Measurements from ENCODE around the gene HIP1R. TPM values are rescaled to one million over a fixed set of nuclear protein-coding genes. Genes with fewer than 3 reads are reported as not detected.

Gene HIP1R
- total RNA-seq, 1 experiment from 2014 or later: 44.6 TPM

GRCh38 chr12:122855071-122855829 is 20.0 kb downstream of the HIP1R start:
- Mint-ChIP-seq H3K27ac (ENCODE audit: low read depth, unreplicated experiment) (no peak overlapping the region), H3K4me3 (ENCODE audit: unreplicated experiment) (no peak overlapping the region), H3K36me3 (ENCODE audit: insufficient read depth, unreplicated experiment) (peaks cover 5% of the 10 kb centered on the region), H3K27me3 (ENCODE audit: insufficient read depth, unreplicated experiment) (no peaks in the 10 kb centered on the region), H3K4me1 (ENCODE audit: insufficient read depth, unreplicated experiment) (peaks cover 10% of the 10 kb centered on the region), H3K9me3 (ENCODE audit: unreplicated experiment) (no peaks in the 10 kb centered on the region)
- no peak for TF ChIP-seq CTCF (IDR thresholded peaks at IDR 0.05; ENCODE audit: unreplicated experiment)
- POLR2A ChIA-PET: no interaction called here
- intact Hi-C loops (cut with micrococcal nuclease): no loop called here
- BruUV-seq (replicated peaks): no TSS peak
- DNase-seq (ENCODE audit: unreplicated experiment): no peak
- CTCF ChIA-PET: interaction anchor here (0.6 to 11.1 kb wide), 3 partner anchors 96 to 134 kb away, joined by 3 to 230 read pairs (median 4); partner anchors contain the start of gene ABCB9

GRCh38 chr12:122855928-122856831 is 20.9 kb downstream of the HIP1R start:
- Mint-ChIP-seq H3K36me3 (ENCODE audit: insufficient read depth, unreplicated experiment) (peaks cover 14% of the 10 kb centered on the region), H3K4me1 (ENCODE audit: insufficient read depth, unreplicated experiment) (peaks cover 10% of the 10 kb centered on the region), H3K27me3 (ENCODE audit: insufficient read depth, unreplicated experiment) (no peaks in the 10 kb centered on the region), H3K27ac (ENCODE audit: low read depth, unreplicated experiment) (no peak overlapping the region), H3K9me3 (ENCODE audit: unreplicated experiment) (no peaks in the 10 kb centered on the region), H3K4me3 (ENCODE audit: unreplicated experiment) (no peak overlapping the region)
- ChIA-PET CTCF (interaction anchor here (0.6 to 11.1 kb wide), 6 partner anchors 41 to 228 kb away, joined by 3 to 230 read pairs (median 3); partner anchors contain the start of gene ABCB9), POLR2A (no interaction called here)
- BruUV-seq (replicated peaks): TSS peak; percentile 39
- intact Hi-C loops (cut with micrococcal nuclease): no loop called here
- no peak for DNase-seq (ENCODE audit: unreplicated experiment)
- no peak for TF ChIP-seq CTCF (IDR thresholded peaks at IDR 0.05; ENCODE audit: unreplicated experiment)

GRCh38 chr12:122856999-122857671 is 21.9 kb downstream of the HIP1R start:
- DNase-seq (ENCODE audit: unreplicated experiment): no peak
- ChIA-PET POLR2A (no interaction called here), CTCF (interaction anchor here (0.9 to 11.1 kb wide), 5 partner anchors 17 to 95 kb away, joined by 3 to 230 read pairs (median 4); no protein-coding TSS in a partner anchor)
- no peak for TF ChIP-seq CTCF (IDR thresholded peaks at IDR 0.05; ENCODE audit: unreplicated experiment)
- Mint-ChIP-seq H3K4me3 (ENCODE audit: unreplicated experiment) (no peak overlapping the region), H3K9me3 (ENCODE audit: unreplicated experiment) (no peaks in the 10 kb centered on the region), H3K27me3 (ENCODE audit: insufficient read depth, unreplicated experiment) (no peaks in the 10 kb centered on the region), H3K36me3 (ENCODE audit: insufficient read depth, unreplicated experiment) (peaks cover 17% of the 10 kb centered on the region), H3K4me1 (ENCODE audit: insufficient read depth, unreplicated experiment) (peaks cover 7% of the 10 kb centered on the region), H3K27ac (ENCODE audit: low read depth, unreplicated experiment) (no peak overlapping the region)
- intact Hi-C loops (cut with micrococcal nuclease): no loop called here
- BruUV-seq (replicated peaks): no TSS peak

Data from MCF 10A (cell line).